PC-3 (cell line): Measurements from ENCODE around the gene DHRS4L2.
"Not testable (repeated sequence)": the region's sequence is repeated elsewhere in the genome, so short reads cannot be mapped to it uniquely, and the experiment has no call there.

Source experiments
- CTCF ChIP-seq: fragments of 300-600 bp; sonication (generic); conservative IDR thresholded peaks from 2 replicates; pipeline ENCODE4 v1.5.1; 2017; ENCODE audit warnings: antibody characterized with exemption, low read depth, mild to moderate bottlenecking, low read length
- EZH2 ChIP-seq: fragments of 300-600 bp; sonication (generic); IDR thresholded peaks from one replicate; pipeline ENCODE4 v1.6.1; 2017; ENCODE audit warnings: antibody characterized with exemption, mild to moderate bottlenecking, low read length; ENCODE audit not compliant: unreplicated experiment
- EZH2phosphoT487 ChIP-seq: fragments of 300-600 bp; sonication (generic); IDR thresholded peaks from 2 replicates; pipeline ENCODE4 v1.6.1; 2018; ENCODE audit warnings: mild to moderate bottlenecking, antibody characterized with exemption, low read length, borderline replicate concordance

- not testable (repeated sequence) for TF ChIP-seq CTCF, EZH2, EZH2phosphoT487
Observed at GRCh38 chr14:23988607-23989363, at the start of gene DHRS4L2.
